Activated T-helper 17 cell treated with anti-CD3 and anti-CD28 coated beads, Interleukin-2, amount 50 U/mL, for 72 hours (primary cell): ENCODE results near the gene PSMC5. TPM values are rescaled to one million over a fixed set of nuclear protein-coding genes. Genes with fewer than 3 reads are reported as not detected.
"Not testable (repeated sequence)": the region's sequence is repeated elsewhere in the genome, so short reads cannot be mapped to it uniquely, and the experiment has no call there.

Experiments used
- ATAC-seq: fragments of 150-1000 bp; cut with Tn5 transposase; replicated peaks from 2 replicates; pipeline ENCODE4 v1.10.0; 2021; ENCODE audit warnings: mild to moderate bottlenecking, moderate library complexity
- H3K27ac Mint-ChIP-seq: one replicate; pipeline ENCODE4 v1.8.0; 2022; ENCODE audit warnings: mixed read lengths
- H3K27me3 Mint-ChIP-seq: one replicate; pipeline ENCODE4 v1.8.0; 2022; ENCODE audit warnings: mixed read lengths
- H3K36me3 Mint-ChIP-seq: one replicate; pipeline ENCODE4 v1.8.0; 2022; ENCODE audit warnings: low read depth, mild to moderate bottlenecking, mixed read lengths
- H3K4me1 Mint-ChIP-seq: one replicate; pipeline ENCODE4 v1.8.0; 2022; ENCODE audit warnings: mixed read lengths
- H3K4me3 Mint-ChIP-seq: one replicate; pipeline ENCODE4 v1.8.0; 2022; ENCODE audit warnings: mild to moderate bottlenecking, mixed read lengths
- H3K9me3 Mint-ChIP-seq: one replicate; pipeline ENCODE4 v1.8.0; 2022; ENCODE audit warnings: mixed read lengths
- total RNA-seq, 2 donors: library from RNA; stranded (reverse); gene quantifications; one replicate each; pipeline ENCODE4 v1.2.3, GENCODE V29; 2022

Gene PSMC5
- total RNA-seq, 2 donors from 2014 or later, result 102 to 172 TPM

- ATAC-seq, result no peak
- Mint-ChIP-seq H3K4me3 (no peak overlapping the region), H3K4me1 (no peaks in the 10 kb centered on the region), H3K27ac (no peak overlapping the region), H3K27me3 (no peaks in the 10 kb centered on the region), H3K9me3 (no peaks in the 10 kb centered on the region), H3K36me3 (no peaks in the 10 kb centered on the region)
Measured at GRCh38 chr17:63855185-63855584, 28.0 kb downstream of the PSMC5 start.

GRCh38 chr17:63856425-63856824 is 29.2 kb downstream of the PSMC5 start:
- not testable (repeated sequence) for H3K27ac Mint-ChIP-seq, H3K27me3 Mint-ChIP-seq, H3K4me3 Mint-ChIP-seq, H3K36me3 Mint-ChIP-seq, ATAC-seq, H3K9me3 Mint-ChIP-seq, H3K4me1 Mint-ChIP-seq

- H3K27me3 Mint-ChIP-seq, result no peaks in the 10 kb centered on the region
- H3K27ac Mint-ChIP-seq, result no peak overlapping the region
- no peaks in the 10 kb centered on the region for H3K9me3 Mint-ChIP-seq
- H3K36me3 Mint-ChIP-seq, result no peaks in the 10 kb centered on the region
- no peaks in the 10 kb centered on the region for H3K4me1 Mint-ChIP-seq
- H3K4me3 Mint-ChIP-seq, result no peak overlapping the region
- no peak for ATAC-seq
Measured at GRCh38 chr17:63859257-63859656, 32.0 kb downstream of the PSMC5 start.

- not testable (repeated sequence) for H3K4me1 Mint-ChIP-seq, H3K36me3 Mint-ChIP-seq, H3K27me3 Mint-ChIP-seq, ATAC-seq, H3K4me3 Mint-ChIP-seq, H3K9me3 Mint-ChIP-seq
- H3K27ac Mint-ChIP-seq, result peak overlapping the region; percentile 61
Measured at GRCh38 chr17:63866625-63867024, 39.4 kb downstream of the PSMC5 start.

GRCh38 chr17:63869491-63870291 is 42.5 kb downstream of the PSMC5 start:
- not testable (repeated sequence) for H3K36me3 Mint-ChIP-seq, H3K4me3 Mint-ChIP-seq, H3K27me3 Mint-ChIP-seq, H3K4me1 Mint-ChIP-seq, H3K27ac Mint-ChIP-seq, ATAC-seq, H3K9me3 Mint-ChIP-seq

GRCh38 chr17:63870292-63870665 is 43.0 kb downstream of the PSMC5 start:
- H3K4me1 Mint-ChIP-seq, H3K27ac Mint-ChIP-seq, H3K36me3 Mint-ChIP-seq, H3K9me3 Mint-ChIP-seq, H3K4me3 Mint-ChIP-seq, H3K27me3 Mint-ChIP-seq, ATAC-seq: not testable (repeated sequence)

GRCh38 chr17:63871646-63872365 is 44.6 kb downstream of the PSMC5 start:
- ATAC-seq, H3K27me3 Mint-ChIP-seq, H3K27ac Mint-ChIP-seq, H3K36me3 Mint-ChIP-seq, H3K4me3 Mint-ChIP-seq, H3K4me1 Mint-ChIP-seq, H3K9me3 Mint-ChIP-seq: not testable (repeated sequence)

GRCh38 chr17:63873577-63873976 is 46.3 kb downstream of the PSMC5 start, which contains the start of gene CSH2:
Gene CSH2, minus strand, starts transcription at chr17:63873677. Its CDS starts 63 bp downstream, at chr17:63873614.
- not testable (repeated sequence) for H3K4me1 Mint-ChIP-seq, H3K36me3 Mint-ChIP-seq, H3K9me3 Mint-ChIP-seq, H3K27ac Mint-ChIP-seq, H3K27me3 Mint-ChIP-seq, H3K4me3 Mint-ChIP-seq, ATAC-seq

GRCh38 chr17:63874061-63874626 is 46.9 kb downstream of the PSMC5 start:
- H3K9me3 Mint-ChIP-seq, ATAC-seq, H3K36me3 Mint-ChIP-seq, H3K27ac Mint-ChIP-seq, H3K27me3 Mint-ChIP-seq, H3K4me1 Mint-ChIP-seq, H3K4me3 Mint-ChIP-seq: not testable (repeated sequence)

GRCh38 chr17:63874693-63875092 is 47.5 kb downstream of the PSMC5 start:
- not testable (repeated sequence) for H3K36me3 Mint-ChIP-seq, H3K4me3 Mint-ChIP-seq, H3K27ac Mint-ChIP-seq, H3K27me3 Mint-ChIP-seq, H3K4me1 Mint-ChIP-seq, H3K9me3 Mint-ChIP-seq, ATAC-seq

GRCh38 chr17:63878413-63878812 is 51.2 kb downstream of the PSMC5 start:
- not testable (repeated sequence) for H3K9me3 Mint-ChIP-seq, H3K27ac Mint-ChIP-seq, H3K4me3 Mint-ChIP-seq, ATAC-seq, H3K4me1 Mint-ChIP-seq, H3K27me3 Mint-ChIP-seq, H3K36me3 Mint-ChIP-seq

- H3K9me3 Mint-ChIP-seq, result no peaks in the 10 kb centered on the region
- H3K4me1 Mint-ChIP-seq, result peaks cover 9% of the 10 kb centered on the region
- H3K36me3 Mint-ChIP-seq, result no peaks in the 10 kb centered on the region
- no peak overlapping the region for H3K27ac Mint-ChIP-seq
- H3K27me3 Mint-ChIP-seq, result no peaks in the 10 kb centered on the region
- H3K4me3 Mint-ChIP-seq, result no peak overlapping the region
- no peak for ATAC-seq
Measured at GRCh38 chr17:63880706-63881105, 53.5 kb downstream of the PSMC5 start.

GRCh38 chr17:63881337-63881736 is 54.1 kb downstream of the PSMC5 start:
- H3K4me1 Mint-ChIP-seq, H3K27ac Mint-ChIP-seq, ATAC-seq, H3K27me3 Mint-ChIP-seq, H3K4me3 Mint-ChIP-seq, H3K36me3 Mint-ChIP-seq, H3K9me3 Mint-ChIP-seq: not testable (repeated sequence)
